Natural killer cell (primary cell): Measurements from ENCODE around the gene ZBTB43. TPM values are rescaled to one million over a fixed set of nuclear protein-coding genes. Genes with fewer than 3 reads are reported as not detected.

Experiments used
- ATAC-seq, 3 donors: fragments of 150-1000 bp in 2 of 3; fragments of 200-7000 bp in 1 of 3; cut with Tn5 transposase; 1 replicate in 1 of 3; 2 replicates in 2 of 3; pipeline ENCODE4 v1.10.0; 2021; ENCODE audit warnings: mild to moderate bottlenecking in 2 of 3, moderate library complexity in 2 of 3
- DNase-seq, 2 donors: peaks; one replicate each; pipeline versions ENCODE4 v3.0.0 to v3.0.0-alpha.2; 2013 to 2021; ENCODE audit warnings: mixed read lengths in 1 of 2
- H3K27ac ChIP-seq: one replicate; pipeline ENCODE4 v1.5.1; 2013; ENCODE audit warnings: mild to moderate bottlenecking, low read length
- H3K27me3 ChIP-seq: one replicate; pipeline ENCODE4 v1.6.1; 2013; ENCODE audit warnings: low read length; ENCODE audit not compliant: control insufficient read depth, insufficient read depth
- H3K36me3 ChIP-seq: one replicate; pipeline ENCODE4 v1.6.1; 2013; ENCODE audit warnings: low read length; ENCODE audit not compliant: control insufficient read depth, insufficient read depth
- H3K4me1 ChIP-seq: one replicate; pipeline ENCODE4 v1.6.1; 2013; ENCODE audit warnings: low read length; ENCODE audit not compliant: control insufficient read depth, insufficient read depth
- H3K4me3 ChIP-seq: one replicate; pipeline ENCODE4 v1.5.1; 2013; ENCODE audit warnings: low read length
- H3K9me3 ChIP-seq: one replicate; pipeline ENCODE4 v1.6.1; 2013; ENCODE audit warnings: low read length; ENCODE audit not compliant: control insufficient read depth, insufficient read depth
- H3K27ac Mint-ChIP-seq, 2 donors: one replicate each; pipeline ENCODE4 v1.8.0; 2022; ENCODE audit warnings: mild to moderate bottlenecking in 2 of 2, mixed read lengths in 2 of 2, moderate library complexity in 1 of 2
- H3K27me3 Mint-ChIP-seq, 2 donors: one replicate each; pipeline ENCODE4 v1.8.0; 2022; ENCODE audit warnings: low read depth in 2 of 2, mixed read lengths in 2 of 2
- H3K36me3 Mint-ChIP-seq: one replicate; pipeline ENCODE4 v1.8.0; 2022; ENCODE audit warnings: mixed read lengths
- H3K4me1 Mint-ChIP-seq, 2 donors: one replicate each; pipeline ENCODE4 v1.8.0; 2022; ENCODE audit warnings: mixed read lengths in 2 of 2
- H3K4me3 Mint-ChIP-seq: one replicate; pipeline ENCODE4 v1.8.0; 2022; ENCODE audit warnings: mild to moderate bottlenecking, moderate library complexity, mixed read lengths
- H3K9me3 Mint-ChIP-seq, 2 donors: one replicate each; pipeline ENCODE4 v1.8.0; 2022; ENCODE audit warnings: mixed read lengths in 2 of 2
- WGBS: methylation state at CpG from one replicate; pipeline ENCODE4 v1.1.7; 2013; ENCODE audit warnings: missing lambda C conversion rate; ENCODE audit not compliant: insufficient coverage; 5-methylcytosine and 5-hydroxymethylcytosine counted together
- intact Hi-C: fragments of 100-400 bp; cut with micrococcal nuclease; formaldehyde crosslinking; loops from one replicate; pipeline ENCODE4 v1.14.2; 2022
- total RNA-seq, 4 donors: library from RNA; stranded (reverse); fragments of 120-200 nt in 1 of 4; gene quantifications; one replicate each; pipeline versions ENCODE4 v1.2.3 to v1.2.4, GENCODE V29; 2013 to 2022
- TF ChIP-seq, protein P1 (sequence below): fragments of 200-600 bp; IDR thresholded peaks from one replicate; pipeline ENCODE4 v1.8.0; 2022; ENCODE audit warnings: antibody characterized with exemption

ZBTB43 gene
- total RNA-seq, 3 donors from 2014 or later (not counting 1 experiment from before 2014, with no cell fraction given), result 42.1 to 61.0 (median 57.2) TPM

- Histone ChIP-seq H3K4me1 (peaks cover 16% of the 10 kb centered on the region), H3K27me3 (no peaks in the 10 kb centered on the region), H3K36me3 (peaks cover 22% of the 10 kb centered on the region), H3K9me3 (no peaks in the 10 kb centered on the region), H3K27ac (peak overlapping the region; percentile 18), H3K4me3 (no peak overlapping the region)
- Mint-ChIP-seq H3K4me1 (peaks cover 44 to 53% of the 10 kb centered on the region in 2 donors), H3K36me3 (no peaks in the 10 kb centered on the region), H3K9me3 (no peaks in the 10 kb centered on the region), H3K27me3 (no peaks in the 10 kb centered on the region), H3K27ac (peak overlapping the region; percentile 83 to 84), H3K4me3 (peak overlapping the region; percentile 41)
- WGBS, result 35% methylated on average over 9 of the region's 9 CpGs
- intact Hi-C loops, result no loop called here
- TF ChIP-seq, protein P1, sequence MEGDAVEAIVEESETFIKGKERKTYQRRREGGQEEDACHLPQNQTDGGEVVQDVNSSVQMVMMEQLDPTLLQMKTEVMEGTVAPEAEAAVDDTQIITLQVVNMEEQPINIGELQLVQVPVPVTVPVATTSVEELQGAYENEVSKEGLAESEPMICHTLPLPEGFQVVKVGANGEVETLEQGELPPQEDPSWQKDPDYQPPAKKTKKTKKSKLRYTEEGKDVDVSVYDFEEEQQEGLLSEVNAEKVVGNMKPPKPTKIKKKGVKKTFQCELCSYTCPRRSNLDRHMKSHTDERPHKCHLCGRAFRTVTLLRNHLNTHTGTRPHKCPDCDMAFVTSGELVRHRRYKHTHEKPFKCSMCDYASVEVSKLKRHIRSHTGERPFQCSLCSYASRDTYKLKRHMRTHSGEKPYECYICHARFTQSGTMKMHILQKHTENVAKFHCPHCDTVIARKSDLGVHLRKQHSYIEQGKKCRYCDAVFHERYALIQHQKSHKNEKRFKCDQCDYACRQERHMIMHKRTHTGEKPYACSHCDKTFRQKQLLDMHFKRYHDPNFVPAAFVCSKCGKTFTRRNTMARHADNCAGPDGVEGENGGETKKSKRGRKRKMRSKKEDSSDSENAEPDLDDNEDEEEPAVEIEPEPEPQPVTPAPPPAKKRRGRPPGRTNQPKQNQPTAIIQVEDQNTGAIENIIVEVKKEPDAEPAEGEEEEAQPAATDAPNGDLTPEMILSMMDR, result no peak
- DNase-seq (peak in 1 of 2 donors; percentile 47), ATAC-seq (peak; percentile 70 to 83 (median 79))
Observed at GRCh38 chr9:126877418-126877817, 72.6 kb downstream of the ZBTB43 start.

DNA sequence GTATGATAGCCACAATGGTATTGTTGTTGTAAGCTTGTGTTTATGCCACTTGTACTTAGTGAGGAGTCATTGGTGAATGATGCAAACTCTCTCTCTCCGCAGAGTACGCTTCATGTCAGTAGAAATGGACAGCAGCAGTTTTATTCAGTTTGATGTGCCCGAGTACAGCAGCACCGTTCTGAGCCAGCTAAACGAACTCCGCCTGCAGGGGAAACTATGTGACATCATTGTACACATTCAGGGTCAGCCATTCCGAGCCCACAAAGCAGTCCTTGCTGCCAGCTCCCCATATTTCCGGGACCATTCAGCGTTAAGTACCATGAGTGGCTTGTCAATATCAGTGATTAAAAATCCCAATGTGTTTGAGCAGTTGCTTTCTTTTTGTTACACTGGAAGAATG lies 74.4 kb downstream of the ZBTB43 start:
- Mint-ChIP-seq H3K4me3 (no peak overlapping the region), H3K4me1 (peaks cover 44 to 46% of the 10 kb centered on the region in 2 donors), H3K9me3 (no peaks in the 10 kb centered on the region), H3K27ac (no peak overlapping the region), H3K36me3 (no peaks in the 10 kb centered on the region), H3K27me3 (no peaks in the 10 kb centered on the region)
- H3K27ac ChIP-seq, result no peak overlapping the region
- DNase-seq (no peak), ATAC-seq (no peak)
- intact Hi-C loops, result no loop called here
- no peaks in the 10 kb centered on the region for H3K9me3 ChIP-seq
- no peak overlapping the region for H3K4me3 ChIP-seq
- no peaks in the 10 kb centered on the region for H3K27me3 ChIP-seq
- TF ChIP-seq, protein P1, result no peak
- 96% methylated on average over 9 of the region's 9 CpGs for WGBS
- peaks cover 27% of the 10 kb centered on the region for H3K36me3 ChIP-seq
- peaks cover 16% of the 10 kb centered on the region for H3K4me1 ChIP-seq

GRCh38 chr9:126880226-126880946 lies 75.5 kb downstream of the ZBTB43 start:
- H3K36me3 ChIP-seq, result peaks cover 27% of the 10 kb centered on the region
- DNase-seq (no peak), ATAC-seq (no peak)
- no peak overlapping the region for H3K27ac Mint-ChIP-seq
- no peak overlapping the region for H3K27ac ChIP-seq
- H3K4me3 Mint-ChIP-seq, result no peak overlapping the region
- no peak overlapping the region for H3K4me3 ChIP-seq
- no peaks in the 10 kb centered on the region for H3K27me3 Mint-ChIP-seq
- peaks cover 16% of the 10 kb centered on the region for H3K4me1 ChIP-seq
- TF ChIP-seq, protein P1, result no peak
- intact Hi-C loops, result no loop called here
- 97% methylated on average over 23 of the region's 23 CpGs for WGBS
- no peaks in the 10 kb centered on the region for H3K27me3 ChIP-seq
- H3K9me3 Mint-ChIP-seq, result no peaks in the 10 kb centered on the region
- H3K4me1 Mint-ChIP-seq, result peaks cover 38 to 42% of the 10 kb centered on the region in 2 donors
- no peaks in the 10 kb centered on the region for H3K9me3 ChIP-seq
- no peaks in the 10 kb centered on the region for H3K36me3 Mint-ChIP-seq

DNA sequence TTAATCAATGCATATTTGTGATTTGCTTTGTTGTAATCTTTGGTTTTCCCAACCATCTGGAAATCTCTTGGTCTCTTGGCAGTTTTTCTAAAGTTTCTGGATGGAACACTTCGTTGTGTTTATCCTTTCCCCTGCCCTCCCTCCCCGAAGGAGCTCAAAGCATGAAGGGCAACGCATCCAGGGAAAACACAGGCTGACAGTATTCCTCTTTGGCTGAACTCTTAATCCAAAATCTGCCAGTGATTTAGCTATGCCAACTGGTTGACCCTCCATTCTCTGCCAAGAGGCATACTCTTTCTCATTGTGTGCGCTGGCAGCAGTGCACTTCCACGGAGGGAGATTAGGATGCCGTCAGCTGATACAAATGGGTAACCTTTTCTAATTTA lies 76.1 kb downstream of the ZBTB43 start:
- Histone ChIP-seq H3K27ac (no peak overlapping the region), H3K27me3 (no peaks in the 10 kb centered on the region), H3K4me1 (peaks cover 16% of the 10 kb centered on the region), H3K9me3 (no peaks in the 10 kb centered on the region), H3K36me3 (peaks cover 27% of the 10 kb centered on the region), H3K4me3 (no peak overlapping the region)
- TF ChIP-seq, protein P1, result no peak
- intact Hi-C loops, result no loop called here
- Mint-ChIP-seq H3K27ac (no peak overlapping the region), H3K9me3 (no peaks in the 10 kb centered on the region), H3K4me1 (peaks cover 34 to 37% of the 10 kb centered on the region in 2 donors), H3K36me3 (no peaks in the 10 kb centered on the region), H3K27me3 (no peaks in the 10 kb centered on the region), H3K4me3 (no peak overlapping the region)
- DNase-seq (no peak), ATAC-seq (no peak)
- WGBS, result 99% methylated on average over 4 of the region's 6 CpGs
